C4-2B (cell line): ENCODE data around the gene ARMH4.

Experiments used
- ZFX ChIP-seq: fragments of 450-650 bp; IDR thresholded peaks from 2 replicates; pipeline ENCODE4 v1.6.1; 2017
- TF ChIP-seq, protein P1 (sequence below): fragments of 450-650 bp; conservative IDR thresholded peaks from 2 replicates; pipeline ENCODE4 v1.5.1; 2017; ENCODE audit warnings: mild to moderate bottlenecking

DNA sequence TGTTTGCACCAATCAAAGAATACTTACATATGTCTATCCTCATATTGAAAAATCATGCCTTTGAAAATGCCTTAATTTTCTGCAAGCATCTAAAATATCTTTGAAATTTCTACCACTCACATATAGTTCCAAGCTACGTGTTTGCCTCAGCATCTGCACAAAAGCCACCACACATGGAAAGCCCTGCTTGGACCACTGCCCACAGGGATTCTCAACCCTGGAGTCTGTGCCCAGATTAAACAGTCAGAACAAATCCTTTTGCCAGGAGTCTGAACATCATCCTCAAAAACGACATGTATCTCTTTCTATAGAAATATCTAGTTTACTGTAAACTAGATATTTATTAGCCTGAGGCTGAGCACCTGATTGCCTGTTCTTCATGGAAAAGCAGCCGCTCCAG, 32.6 kb downstream of the ARMH4 start:
- TF ChIP-seq, protein P1, sequence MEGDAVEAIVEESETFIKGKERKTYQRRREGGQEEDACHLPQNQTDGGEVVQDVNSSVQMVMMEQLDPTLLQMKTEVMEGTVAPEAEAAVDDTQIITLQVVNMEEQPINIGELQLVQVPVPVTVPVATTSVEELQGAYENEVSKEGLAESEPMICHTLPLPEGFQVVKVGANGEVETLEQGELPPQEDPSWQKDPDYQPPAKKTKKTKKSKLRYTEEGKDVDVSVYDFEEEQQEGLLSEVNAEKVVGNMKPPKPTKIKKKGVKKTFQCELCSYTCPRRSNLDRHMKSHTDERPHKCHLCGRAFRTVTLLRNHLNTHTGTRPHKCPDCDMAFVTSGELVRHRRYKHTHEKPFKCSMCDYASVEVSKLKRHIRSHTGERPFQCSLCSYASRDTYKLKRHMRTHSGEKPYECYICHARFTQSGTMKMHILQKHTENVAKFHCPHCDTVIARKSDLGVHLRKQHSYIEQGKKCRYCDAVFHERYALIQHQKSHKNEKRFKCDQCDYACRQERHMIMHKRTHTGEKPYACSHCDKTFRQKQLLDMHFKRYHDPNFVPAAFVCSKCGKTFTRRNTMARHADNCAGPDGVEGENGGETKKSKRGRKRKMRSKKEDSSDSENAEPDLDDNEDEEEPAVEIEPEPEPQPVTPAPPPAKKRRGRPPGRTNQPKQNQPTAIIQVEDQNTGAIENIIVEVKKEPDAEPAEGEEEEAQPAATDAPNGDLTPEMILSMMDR: no peak
- TF ChIP-seq ZFX: no peak
